ENCODE results near the gene TBX18. TPM values are rescaled to one million over a fixed set of nuclear protein-coding genes. Genes with fewer than 3 reads are reported as not detected.

TBX18 gene
- total and polyA plus RNA-seq, 9 of the 15 experiments (the other 6 are each of a cell fraction or from before 2014, with no cell fraction given) = 4.0 to 36.1 (median 20.7) TPM

GRCh38 chr6:84774157-84774984, 10.0 kb upstream of the TBX18 start (continued):
- peak in 1 of 3 experiments; percentile 78; a peak in 2 of 6 replicates for TF ChIP-seq ZBTB11 (CRISPR knock-in tag; IDR thresholded peaks at IDR 0.05)
- TF ChIP-seq CTCFL (IDR thresholded peaks at IDR 0.05; ENCODE audit: borderline replicate concordance, insufficient read depth, low read depth, low read length, poor library complexity, severe bottlenecking) = peak; percentile 60
- TF ChIP-seq CXXC5 (CRISPR knock-in tag; IDR thresholded peaks at IDR 0.05) = peak; percentile 30; the same call in 1 of the 2 replicates
- TF ChIP-seq POLR2H (tag; IDR thresholded peaks at IDR 0.05; ENCODE audit: low read depth) = no peak
- peak; percentile 66 for TF ChIP-seq POLR2G (IDR thresholded peaks at IDR 0.05; ENCODE audit: low read depth, low read length)
- peak; percentile 24; the same call in 1 of the 2 replicates for TF ChIP-seq REST (IDR thresholded peaks at IDR 0.05; ENCODE audit: borderline replicate concordance)
- no peak for TF ChIP-seq REST (CRISPR knock-in tag; IDR thresholded peaks at IDR 0.05; ENCODE audit: low read depth)
- 0 out of 2 replicates have a peak, but pooled peaks have one; percentile 25 for TF ChIP-seq CTBP1 (IDR thresholded peaks at IDR 0.05; ENCODE audit: borderline replicate concordance)
- TF ChIP-seq IRF1 (CRISPR knock-in tag; IDR thresholded peaks at IDR 0.05; ENCODE audit: borderline replicate concordance) = no peak
- TF ChIP-seq KAT2B (IDR thresholded peaks at IDR 0.05; ENCODE audit: low read depth, low read length) = no peak
